Measurements from ENCODE around the gene MAD1L1.

MAD1L1 gene

DNA sequence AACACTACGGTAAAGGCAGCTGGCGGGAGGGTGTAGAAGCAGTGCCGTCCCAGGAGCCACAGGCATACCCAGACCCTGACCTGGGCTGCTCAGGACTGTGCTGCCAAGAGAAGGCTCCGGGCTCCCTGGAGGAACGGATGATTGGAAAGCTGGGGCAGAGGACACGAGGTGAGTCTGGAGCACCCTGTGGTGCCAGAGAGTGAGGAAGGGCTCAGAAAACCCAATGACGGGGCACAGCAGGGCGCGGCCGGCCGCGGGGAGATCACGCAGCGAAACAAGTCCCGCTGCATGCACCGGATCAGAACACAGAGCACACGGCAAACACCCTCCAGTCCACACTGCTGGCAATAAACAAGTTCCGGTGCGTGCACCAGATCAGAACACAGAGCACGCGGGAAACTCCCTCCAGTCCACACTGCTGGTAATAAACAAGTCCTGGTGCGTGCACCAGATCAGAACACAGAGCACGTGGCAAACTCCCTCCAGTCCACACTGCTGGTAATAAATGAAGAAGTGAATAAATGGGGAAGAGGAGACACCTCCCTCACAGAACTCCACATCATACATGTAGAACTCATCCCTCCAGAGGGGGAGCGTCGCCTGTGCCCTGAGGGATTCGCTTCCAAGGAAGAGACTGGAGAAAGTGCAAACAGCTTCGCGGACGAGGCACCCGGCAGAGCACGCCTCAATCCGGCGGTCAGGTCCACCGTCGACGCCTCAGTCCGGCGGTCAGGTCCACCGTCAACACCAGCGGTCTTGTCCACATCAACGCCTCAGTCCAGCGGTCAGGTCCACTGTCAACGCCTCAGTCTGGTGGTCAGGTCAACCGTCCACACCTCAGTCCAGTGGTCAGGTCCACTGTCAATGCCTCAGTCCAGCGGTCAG lies 265.0 kb downstream of the MAD1L1 start:
- H3K23ac ChIP-seq (ENCODE audit: low read length) = no peak overlapping the region
- H2BK12ac ChIP-seq (ENCODE audit: low read length) = no peak overlapping the region
- no peak overlapping the region for H3K27ac ChIP-seq (ENCODE audit: low read depth, low read length)
- no CpG with 5 or more reads among the region's 45 CpGs for WGBS (ENCODE audit: extremely low coverage, insufficient coverage, insufficient read length)
- H3K4me3 ChIP-seq (ENCODE audit: low read depth, low read length) = no peak overlapping the region
- H3K18ac ChIP-seq (ENCODE audit: low read length) = no peak overlapping the region
- no peak overlapping the region for H2BK5ac ChIP-seq (ENCODE audit: low read depth, low read length, poor library complexity)
- DNase-seq = no peak
- no peak overlapping the region for H4K12ac ChIP-seq (ENCODE audit: low read depth, low read length)
- no peaks in the 10 kb centered on the region for H3K4me1 ChIP-seq (ENCODE audit: control insufficient read depth in 1 of 2, insufficient read depth in 2 of 2, low read length in 2 of 2)
- peaks cover 5 to 9% of the 10 kb centered on the region in 2 experiments for H3K36me3 ChIP-seq (ENCODE audit: control insufficient read depth in 1 of 2, insufficient read depth in 2 of 2, low read length in 2 of 2)
- no peak overlapping the region for H2BK120ac ChIP-seq (ENCODE audit: insufficient read depth, low read length, poor library complexity)
- no peaks in the 10 kb centered on the region for H3K9me3 ChIP-seq (ENCODE audit: insufficient read depth, low read depth, low read length)
- no peak overlapping the region for H4K91ac ChIP-seq (ENCODE audit: low read depth, low read length)
- no peak overlapping the region for H2AFZ ChIP-seq (ENCODE audit: insufficient read depth, low read length, poor library complexity)
- no peak overlapping the region for H4K8ac ChIP-seq (ENCODE audit: low read depth, low read length)
- H3K4me2 ChIP-seq (ENCODE audit: low read length) = no peak overlapping the region
- no peak overlapping the region for H3K4ac ChIP-seq (ENCODE audit: low read depth, low read length)
- no peaks in the 10 kb centered on the region for H3K79me2 ChIP-seq (ENCODE audit: control insufficient read depth, insufficient read depth, low read length, poor library complexity)
- H3K27me3 ChIP-seq (ENCODE audit: insufficient read depth, low read length) = no peaks in the 10 kb centered on the region
- H3K14ac ChIP-seq (ENCODE audit: low read length) = no peak overlapping the region
- H3K9ac ChIP-seq (ENCODE audit: low read length) = no peak overlapping the region
- no peak overlapping the region for H2AK5ac ChIP-seq (ENCODE audit: low read length)
- no peaks in the 10 kb centered on the region for H3K79me1 ChIP-seq (ENCODE audit: low read length)

GRCh38 chr7:1966631-1967200 lies 266.0 kb downstream of the MAD1L1 start:
- Histone ChIP-seq H2BK5ac (ENCODE audit: low read depth, low read length, poor library complexity) (no peak overlapping the region), H3K4ac (ENCODE audit: low read depth, low read length) (no peak overlapping the region), H2AFZ (ENCODE audit: insufficient read depth, low read length, poor library complexity) (no peak overlapping the region), H2AK5ac (ENCODE audit: low read length) (no peak overlapping the region), H3K79me1 (ENCODE audit: low read length) (no peaks in the 10 kb centered on the region), H3K14ac (ENCODE audit: low read length) (no peak overlapping the region), H3K79me2 (ENCODE audit: control insufficient read depth, insufficient read depth, low read length, poor library complexity) (no peaks in the 10 kb centered on the region), H2BK12ac (ENCODE audit: low read length) (no peak overlapping the region), H4K12ac (ENCODE audit: low read depth, low read length) (no peak overlapping the region), H3K27ac (ENCODE audit: low read depth, low read length) (no peak overlapping the region), H3K9me3 (ENCODE audit: insufficient read depth, low read depth, low read length) (peaks cover 2% of the 10 kb centered on the region), H3K4me2 (ENCODE audit: low read length) (no peak overlapping the region), H3K18ac (ENCODE audit: low read length) (no peak overlapping the region), H3K4me3 (ENCODE audit: low read depth, low read length) (no peak overlapping the region), H3K36me3 (ENCODE audit: control insufficient read depth in 1 of 2, insufficient read depth in 2 of 2, low read length in 2 of 2) (peaks cover 5 to 9% of the 10 kb centered on the region in 2 experiments), H4K8ac (ENCODE audit: low read depth, low read length) (no peak overlapping the region), H3K27me3 (ENCODE audit: insufficient read depth, low read length) (no peaks in the 10 kb centered on the region), H4K91ac (ENCODE audit: low read depth, low read length) (no peak overlapping the region), H3K4me1 (ENCODE audit: control insufficient read depth in 1 of 2, insufficient read depth in 2 of 2, low read length in 2 of 2) (no peaks in the 10 kb centered on the region), H3K23ac (ENCODE audit: low read length) (no peak overlapping the region), H3K9ac (ENCODE audit: low read length) (no peak overlapping the region), H2BK120ac (ENCODE audit: insufficient read depth, low read length, poor library complexity) (no peak overlapping the region)
- no CpG with 5 or more reads among the region's 26 CpGs for WGBS (ENCODE audit: extremely low coverage, insufficient coverage, insufficient read length)
- DNase-seq = no peak

- H3K14ac ChIP-seq (ENCODE audit: low read length) = no peak overlapping the region
- WGBS (ENCODE audit: extremely low coverage, insufficient coverage, insufficient read length) = no CpG with 5 or more reads among the region's 26 CpGs
- H3K27me3 ChIP-seq (ENCODE audit: insufficient read depth, low read length) = no peaks in the 10 kb centered on the region
- H3K18ac ChIP-seq (ENCODE audit: low read length) = no peak overlapping the region
- no peak for DNase-seq
- H3K4me2 ChIP-seq (ENCODE audit: low read length) = no peak overlapping the region
- no peaks in the 10 kb centered on the region for H3K79me1 ChIP-seq (ENCODE audit: low read length)
- no peak overlapping the region for H4K91ac ChIP-seq (ENCODE audit: low read depth, low read length)
- no peak overlapping the region for H3K27ac ChIP-seq (ENCODE audit: low read depth, low read length)
- no peak overlapping the region for H4K8ac ChIP-seq (ENCODE audit: low read depth, low read length)
- no peak overlapping the region for H2AK5ac ChIP-seq (ENCODE audit: low read length)
- H3K4ac ChIP-seq (ENCODE audit: low read depth, low read length) = no peak overlapping the region
- no peaks in the 10 kb centered on the region for H3K4me1 ChIP-seq (ENCODE audit: control insufficient read depth in 1 of 2, insufficient read depth in 2 of 2, low read length in 2 of 2)
- H3K23ac ChIP-seq (ENCODE audit: low read length) = no peak overlapping the region
- no peak overlapping the region for H2BK12ac ChIP-seq (ENCODE audit: low read length)
- H3K36me3 ChIP-seq (ENCODE audit: control insufficient read depth in 1 of 2, insufficient read depth in 2 of 2, low read length in 2 of 2) = peaks cover 5 to 9% of the 10 kb centered on the region in 2 experiments
- no peak overlapping the region for H2AFZ ChIP-seq (ENCODE audit: insufficient read depth, low read length, poor library complexity)
- no peak overlapping the region for H4K12ac ChIP-seq (ENCODE audit: low read depth, low read length)
- peaks cover 3% of the 10 kb centered on the region for H3K9me3 ChIP-seq (ENCODE audit: insufficient read depth, low read depth, low read length)
- H3K4me3 ChIP-seq (ENCODE audit: low read depth, low read length) = no peak overlapping the region
- no peak overlapping the region for H2BK120ac ChIP-seq (ENCODE audit: insufficient read depth, low read length, poor library complexity)
- no peaks in the 10 kb centered on the region for H3K79me2 ChIP-seq (ENCODE audit: control insufficient read depth, insufficient read depth, low read length, poor library complexity)
- H2BK5ac ChIP-seq (ENCODE audit: low read depth, low read length, poor library complexity) = no peak overlapping the region
- no peak overlapping the region for H3K9ac ChIP-seq (ENCODE audit: low read length)
Measured at GRCh38 chr7:1965579-1966294, 267.0 kb downstream of the MAD1L1 start.

- DNase-seq = no peak
- Histone ChIP-seq H2AK5ac (ENCODE audit: low read length) (no peak overlapping the region), H4K12ac (ENCODE audit: low read depth, low read length) (no peak overlapping the region), H3K23ac (ENCODE audit: low read length) (no peak overlapping the region), H3K79me1 (ENCODE audit: low read length) (no peaks in the 10 kb centered on the region), H3K4me1 (ENCODE audit: control insufficient read depth in 1 of 2, insufficient read depth in 2 of 2, low read length in 2 of 2) (no peaks in the 10 kb centered on the region), H3K27ac (ENCODE audit: low read depth, low read length) (no peak overlapping the region), H4K8ac (ENCODE audit: low read depth, low read length) (no peak overlapping the region), H3K36me3 (ENCODE audit: control insufficient read depth in 1 of 2, insufficient read depth in 2 of 2, low read length in 2 of 2) (peaks cover 5 to 9% of the 10 kb centered on the region in 2 experiments), H3K18ac (ENCODE audit: low read length) (no peak overlapping the region), H2BK5ac (ENCODE audit: low read depth, low read length, poor library complexity) (no peak overlapping the region), H3K4me2 (ENCODE audit: low read length) (no peak overlapping the region), H3K14ac (ENCODE audit: low read length) (no peak overlapping the region), H4K91ac (ENCODE audit: low read depth, low read length) (no peak overlapping the region), H2BK12ac (ENCODE audit: low read length) (no peak overlapping the region), H2AFZ (ENCODE audit: insufficient read depth, low read length, poor library complexity) (no peak overlapping the region), H2BK120ac (ENCODE audit: insufficient read depth, low read length, poor library complexity) (no peak overlapping the region), H3K27me3 (ENCODE audit: insufficient read depth, low read length) (no peaks in the 10 kb centered on the region), H3K9me3 (ENCODE audit: insufficient read depth, low read depth, low read length) (peaks cover 3% of the 10 kb centered on the region), H3K4me3 (ENCODE audit: low read depth, low read length) (no peak overlapping the region), H3K9ac (ENCODE audit: low read length) (no peak overlapping the region), H3K79me2 (ENCODE audit: control insufficient read depth, insufficient read depth, low read length, poor library complexity) (no peaks in the 10 kb centered on the region), H3K4ac (ENCODE audit: low read depth, low read length) (no peak overlapping the region)
- WGBS (ENCODE audit: extremely low coverage, insufficient coverage, insufficient read length) = no CpG with 5 or more reads among the region's 25 CpGs
Measured at GRCh38 chr7:1964913-1965578, 267.7 kb downstream of the MAD1L1 start.

All from trophoblast cell (in vitro differentiated cells and primary cell).